Left lung (tissue), 10 donors: Measurements from ENCODE around the gene PTPRT. TPM values are rescaled to one million over a fixed set of nuclear protein-coding genes. Genes with fewer than 3 reads are reported as not detected.

Experiments used
- ATAC-seq: fragments of 200-7000 bp; cut with Tn5 transposase; one replicate; pipeline ENCODE4 v1.9.1; 2020; ENCODE audit warnings: moderate library complexity
- DNase-seq, 4 donors: peaks; one replicate each; pipeline ENCODE4 v3.0.0-alpha.2; 2013 to 2020
- H3K27ac ChIP-seq, 2 donors: fragments of 200-600 bp; sonication (generic) in 1 of 2; one replicate each; pipeline versions ENCODE4 v1.5.0 to v1.8.0; 2020 to 2021
- H3K27me3 ChIP-seq, 2 donors: fragments of 200-600 bp; sonication (generic) in 1 of 2; one replicate each; pipeline versions ENCODE4 v1.5.0 to v1.8.0; 2020 to 2021
- H3K36me3 ChIP-seq, 2 donors: fragments of 200-600 bp; sonication (generic) in 1 of 2; one replicate each; pipeline versions ENCODE4 v1.5.0 to v1.8.0; 2020 to 2021
- H3K4me1 ChIP-seq, 2 donors: fragments of 200-600 bp; one replicate each; pipeline ENCODE4 v1.8.0; 2021
- H3K4me3 ChIP-seq, 2 donors: fragments of 200-600 bp; sonication (generic) in 1 of 2; one replicate each; pipeline versions ENCODE4 v1.5.0 to v1.8.0; 2020 to 2021; ENCODE audit warnings: mild to moderate bottlenecking in 1 of 2
- H3K9me3 ChIP-seq, 2 donors: fragments of 200-600 bp; sonication (generic) in 1 of 2; one replicate each; pipeline versions ENCODE4 v1.5.0 to v1.8.0; 2020 to 2021
- CTCF ChIP-seq, 2 donors: fragments of 200-600 bp; sonication (generic) in 1 of 2; IDR thresholded peaks; one replicate each; pipeline versions ENCODE4 v1.5.0 to v1.8.0; 2021; ENCODE audit warnings: antibody characterized with exemption in 2 of 2
- intact Hi-C, 2 donors: fragments of 100-400 bp; cut with DNase I; formaldehyde crosslinking; loops; one replicate each; pipeline versions ENCODE4 v1.11.2 to v1.14.2; 2022
- polyA plus RNA-seq, 6 donors: library from polyadenylated mRNA; unstranded; fragments of 120-200 nt; gene quantifications; one replicate each; pipeline ENCODE4 v1.2.1, GENCODE V29; 2013; ENCODE audit not compliant: insufficient read length in 6 of 6
- total RNA-seq, 2 donors: library from RNA; stranded (reverse); fragmentation: NEBNext Ultra II Directional; extraction: Animal tissue kit (Norgen Biotek cat#: 25700); gene quantifications; one replicate each; pipeline ENCODE4 v1.2.1, GENCODE V29; 2021
- donor health status: DM: no; HTN: yes; CAD: no.
- donor health status: DM: no; HTN: no; CAD: no.

Gene PTPRT
- total and polyA plus RNA-seq, 8 donors = 0.15 to 2.9 (median 1.4) TPM

- Histone ChIP-seq H3K4me3 (no peak overlapping the region), H3K36me3 (no peaks in the 10 kb centered on the region), H3K27me3 (peaks cover 0 to 5% of the 10 kb centered on the region in 2 donors), H3K9me3 (no peaks in the 10 kb centered on the region), H3K4me1 (no peaks in the 10 kb centered on the region), H3K27ac (no peak overlapping the region)
- no peak for TF ChIP-seq CTCF (IDR thresholded peaks at IDR 0.05)
- no peak for DNase-seq
- ATAC-seq = no peak
- intact Hi-C loops = no loop called here
Measured at GRCh38 chr20:42419814-42420532, 769.7 kb downstream of the PTPRT start.

- H3K4me3 ChIP-seq = no peak overlapping the region
- H3K27me3 ChIP-seq = no peaks in the 10 kb centered on the region
- ATAC-seq (no peak), DNase-seq (no peak)
- no peak overlapping the region for H3K27ac ChIP-seq
- intact Hi-C loops = no loop called here
- no peaks in the 10 kb centered on the region for H3K4me1 ChIP-seq
- H3K36me3 ChIP-seq = no peaks in the 10 kb centered on the region
- TF ChIP-seq CTCF (IDR thresholded peaks at IDR 0.05) = no peak
- H3K9me3 ChIP-seq = no peaks in the 10 kb centered on the region
Measured at GRCh38 chr20:42406826-42407225, 782.9 kb downstream of the PTPRT start.

GRCh38 chr20:42402455-42402854 lies 787.3 kb downstream of the PTPRT start:
- no peaks in the 10 kb centered on the region for H3K4me1 ChIP-seq
- no peaks in the 10 kb centered on the region for H3K36me3 ChIP-seq
- intact Hi-C loops = no loop called here
- H3K27me3 ChIP-seq = no peaks in the 10 kb centered on the region
- no peak overlapping the region for H3K4me3 ChIP-seq
- no peak overlapping the region for H3K27ac ChIP-seq
- no peak for TF ChIP-seq CTCF (IDR thresholded peaks at IDR 0.05)
- no peak for ATAC-seq
- no peaks in the 10 kb centered on the region for H3K9me3 ChIP-seq
- no peak for DNase-seq

- Histone ChIP-seq H3K9me3 (no peaks in the 10 kb centered on the region), H3K4me3 (no peak overlapping the region), H3K36me3 (no peaks in the 10 kb centered on the region), H3K27ac (no peak overlapping the region), H3K4me1 (no peaks in the 10 kb centered on the region), H3K27me3 (no peaks in the 10 kb centered on the region)
- intact Hi-C loops = no loop called here
- DNase-seq (no peak), ATAC-seq (no peak)
- TF ChIP-seq CTCF (IDR thresholded peaks at IDR 0.05) = no peak
Measured at GRCh38 chr20:42401613-42402012, 788.1 kb downstream of the PTPRT start.

- no peaks in the 10 kb centered on the region for H3K27me3 ChIP-seq
- H3K4me3 ChIP-seq = no peak overlapping the region
- H3K9me3 ChIP-seq = no peaks in the 10 kb centered on the region
- ATAC-seq (no peak), DNase-seq (peak in 2 of 4 donors; percentile 12 to 26)
- TF ChIP-seq CTCF (IDR thresholded peaks at IDR 0.05) = no peak
- intact Hi-C loops = no loop called here
- no peak overlapping the region for H3K27ac ChIP-seq
- no peaks in the 10 kb centered on the region for H3K36me3 ChIP-seq
- no peaks in the 10 kb centered on the region for H3K4me1 ChIP-seq
Measured at GRCh38 chr20:42399802-42400201, 789.9 kb downstream of the PTPRT start.
